ENCODE data around the gene TFF2. TPM values are rescaled to one million over a fixed set of nuclear protein-coding genes. Genes with fewer than 3 reads are reported as not detected.

Gene TFF2
- polyA plus RNA-seq, 1 donor (not counting 4 experiments of a cell fraction or from before 2014, with no cell fraction given) = not detected

- Histone ChIP-seq H3K4me3 (ENCODE audit: control insufficient read depth in 2 of 3, extremely low read depth in 1 of 3, insufficient read depth in 2 of 3, low read depth in 1 of 3, low read length in 3 of 3) (no peak overlapping the region), H3K4me2 (ENCODE audit: control insufficient read depth, extremely low read depth, insufficient read depth, low read depth, low read length) (no peak overlapping the region), H2AFZ (ENCODE audit: control insufficient read depth, low read length) (no peak overlapping the region), H3K36me3 (ENCODE audit: control insufficient read depth in 2 of 2, extremely low read depth in 1 of 2, insufficient read depth in 2 of 2, low read length in 2 of 2) (no peaks in the 10 kb centered on the region), H3K79me2 (ENCODE audit: control insufficient read depth, insufficient read depth, low read length) (no peaks in the 10 kb centered on the region), H3K9me3 (ENCODE audit: control insufficient read depth, low read depth, low read length) (no peaks in the 10 kb centered on the region), H4K20me1 (ENCODE audit: control insufficient read depth, extremely low read depth, insufficient read depth, low read length) (no peaks in the 10 kb centered on the region), H3K9me1 (ENCODE audit: control insufficient read depth, extremely low read depth, insufficient read depth, low read length) (no peaks in the 10 kb centered on the region), H3K4me1 (ENCODE audit: control insufficient read depth, extremely low read depth, insufficient read depth, low read length) (no peaks in the 10 kb centered on the region), H3K9ac (ENCODE audit: control insufficient read depth, extremely low read depth, insufficient read depth, low read length) (no peak overlapping the region), H3K27ac (ENCODE audit: control insufficient read depth, insufficient read depth, low read length) (no peak overlapping the region), H3K27me3 (ENCODE audit: control insufficient read depth, extremely low read depth, insufficient read depth, low read length) (peaks cover 27% of the 10 kb centered on the region)
- no peak for FAIRE-seq
- TF ChIP-seq CTCF (optimal IDR thresholded peaks at IDR 0.05 in 1 of 3, IDR thresholded peaks at IDR 0.05 in 1 of 3, conservative IDR thresholded peaks at IDR 0.05 in 1 of 3; ENCODE audit: extremely low read depth in 1 of 3, insufficient read depth in 2 of 3, low read length in 3 of 3) (no peak), EZH2 (IDR thresholded peaks at IDR 0.05; ENCODE audit: low read length) (no peak)
- no peak for DNase-seq (ENCODE audit: low read depth, low spot score)
- dilution Hi-C loops (cut with MboI; ENCODE audit: extremely low pct_ligation_motif_present, low sequenced_read_pairs) = no loop called here
These were observed 24.2 kb upstream of the TFF2 start for GRCh38 chr21:42374864-42375499.

GRCh38 chr21:42374457-42374856 is 23.7 kb upstream of the TFF2 start:
- Histone ChIP-seq H3K36me3 (ENCODE audit: control insufficient read depth in 2 of 2, extremely low read depth in 1 of 2, insufficient read depth in 2 of 2, low read length in 2 of 2) (no peaks in the 10 kb centered on the region), H3K9me3 (ENCODE audit: control insufficient read depth, low read depth, low read length) (no peaks in the 10 kb centered on the region), H3K9ac (ENCODE audit: control insufficient read depth, extremely low read depth, insufficient read depth, low read length) (no peak overlapping the region), H3K79me2 (ENCODE audit: control insufficient read depth, insufficient read depth, low read length) (no peaks in the 10 kb centered on the region), H3K4me1 (ENCODE audit: control insufficient read depth, extremely low read depth, insufficient read depth, low read length) (no peaks in the 10 kb centered on the region), H4K20me1 (ENCODE audit: control insufficient read depth, extremely low read depth, insufficient read depth, low read length) (no peaks in the 10 kb centered on the region), H3K27me3 (ENCODE audit: control insufficient read depth, extremely low read depth, insufficient read depth, low read length) (peaks cover 27% of the 10 kb centered on the region), H3K9me1 (ENCODE audit: control insufficient read depth, extremely low read depth, insufficient read depth, low read length) (no peaks in the 10 kb centered on the region), H3K4me3 (ENCODE audit: control insufficient read depth in 2 of 3, extremely low read depth in 1 of 3, insufficient read depth in 2 of 3, low read depth in 1 of 3, low read length in 3 of 3) (no peak overlapping the region), H3K4me2 (ENCODE audit: control insufficient read depth, extremely low read depth, insufficient read depth, low read depth, low read length) (no peak overlapping the region), H3K27ac (ENCODE audit: control insufficient read depth, insufficient read depth, low read length) (no peak overlapping the region), H2AFZ (ENCODE audit: control insufficient read depth, low read length) (no peak overlapping the region)
- FAIRE-seq (no peak), DNase-seq (ENCODE audit: low read depth, low spot score) (no peak)
- TF ChIP-seq CTCF (optimal IDR thresholded peaks at IDR 0.05 in 1 of 3, IDR thresholded peaks at IDR 0.05 in 1 of 3, conservative IDR thresholded peaks at IDR 0.05 in 1 of 3; ENCODE audit: extremely low read depth in 1 of 3, insufficient read depth in 2 of 3, low read length in 3 of 3) (no peak), EZH2 (IDR thresholded peaks at IDR 0.05; ENCODE audit: low read length) (no peak)
- dilution Hi-C loops (cut with MboI; ENCODE audit: extremely low pct_ligation_motif_present, low sequenced_read_pairs) = no loop called here

All from keratinocyte (primary cell).